HepG2 (cell line): ENCODE data around the gene C2orf80. TPM values are rescaled to one million over a fixed set of nuclear protein-coding genes. Genes with fewer than 3 reads are reported as not detected.

Experiments used
- FOXA1 ChIP-seq, 2 experiments: fragments of 450-650 bp in 1 of 2; sonication (generic) in 1 of 2; formaldehyde crosslinking in 1 of 2; IDR thresholded peaks; 2 replicates each; pipeline versions ENCODE4 v1.4.0 to v1.6.1; 2016 to 2020; ENCODE audit warnings: missing genetic modification reagents in 1 of 2
- GPN1 ChIP-seq: sonication (generic); formaldehyde crosslinking; IDR thresholded peaks from 2 replicates; pipeline ENCODE4 v1.5.1; 2020; ENCODE audit warnings: missing genetic modification reagents, borderline replicate concordance
- RBM39 ChIP-seq: fragments of 200-400 bp; formaldehyde crosslinking; IDR thresholded peaks from one replicate; pipeline ENCODE4 v1.6.1; 2018; ENCODE audit warnings: antibody characterized with exemption, mild to moderate bottlenecking, low read depth, low read length; ENCODE audit not compliant: poor library complexity, severe bottlenecking
- SOX6 ChIP-seq, 2 experiments: fragments of 450-650 bp in 1 of 2; sonication (generic) in 1 of 2; formaldehyde crosslinking in 1 of 2; IDR thresholded peaks; 2 replicates each; pipeline versions ENCODE4 v1.4.0 to v1.6.1; 2017 to 2020; ENCODE audit warnings: antibody characterized with exemption in 1 of 2, mild to moderate bottlenecking in 1 of 2, missing genetic modification reagents in 1 of 2
- SUZ12 ChIP-seq: fragments of 150-350 bp; IDR thresholded peaks from 2 replicates; pipeline ENCODE4 v1.6.1; 2014; ENCODE audit warnings: low read depth, low read length
- TOE1 ChIP-seq: sonication (generic); formaldehyde crosslinking; IDR thresholded peaks from 2 replicates; pipeline ENCODE4 v1.4.0; 2020; ENCODE audit warnings: mild to moderate bottlenecking, missing genetic modification reagents
- TRIM24 ChIP-seq: sonication (generic); formaldehyde crosslinking; IDR thresholded peaks from 2 replicates; pipeline ENCODE4 v1.8.0; 2022; ENCODE audit warnings: mild to moderate bottlenecking, missing genetic modification reagents
- ZNF263 ChIP-seq: sonication (generic); formaldehyde crosslinking; IDR thresholded peaks from 2 replicates; pipeline ENCODE4 v1.4.0; 2020; ENCODE audit warnings: missing genetic modification reagents
- ZNF350 ChIP-seq: sonication (generic); formaldehyde crosslinking; IDR thresholded peaks from 2 replicates; pipeline ENCODE4 v1.4.0; 2020; ENCODE audit warnings: mild to moderate bottlenecking, low read depth, missing genetic modification reagents, borderline replicate concordance
- ZNF644 ChIP-seq: IDR thresholded peaks from 2 replicates; pipeline ENCODE4 v1.6.1; 2016; ENCODE audit warnings: low read depth
- ZNF703 ChIP-seq: sonication (generic); formaldehyde crosslinking; IDR thresholded peaks from 2 replicates; pipeline ENCODE4 v1.5.1; 2020; ENCODE audit warnings: missing genetic modification reagents, mild to moderate bottlenecking, moderate library complexity, borderline replicate concordance
- ZNF839 ChIP-seq: sonication (generic); formaldehyde crosslinking; IDR thresholded peaks from 2 replicates; pipeline ENCODE4 v1.4.0; 2020; ENCODE audit warnings: missing genetic modification reagents, mild to moderate bottlenecking, borderline replicate concordance
- polyA plus RNA-seq, 8 experiments: library from polyadenylated mRNA; depleted of rRNA in 3 of 8; stranded (reverse) in 7 of 8; unstranded in 1 of 8; fragments of >200 nt; fragmentation: Illumina TruSeq in 4 of 8; extraction: Trizol in 4 of 8; gene quantifications; 2 replicates each; pipeline versions ENCODE4 v1.2.1 to v1.2.3, GENCODE V29; 2011 to 2016; ENCODE audit warnings: low read depth in 4 of 8, missing spikeins in 1 of 8, mixed read lengths in 1 of 8; ENCODE audit not compliant: insufficient read depth in 1 of 8
- total RNA-seq, 5 experiments: library from RNA; depleted of rRNA; stranded (reverse); fragments of >200 nt; fragmentation: Illumina TruSeq; extraction: Trizol; gene quantifications; 2 replicates each; pipeline ENCODE4 v1.2.3, GENCODE V29; 2016; ENCODE audit warnings: low read depth in 1 of 5
- TF ChIP-seq, protein P1 (sequence below): IDR thresholded peaks from 2 replicates; pipeline ENCODE4 v1.4.0; 2020; ENCODE audit warnings: mild to moderate bottlenecking, missing genetic modification reagents
- TF ChIP-seq, protein P2 (sequence below): fragments of 450-650 bp; IDR thresholded peaks from 2 replicates; pipeline ENCODE4 v1.6.1; 2016
- TF ChIP-seq, protein P3 (sequence below): sonication (generic); formaldehyde crosslinking; conservative IDR thresholded peaks from 2 replicates; pipeline ENCODE4 v1.4.0; 2020; ENCODE audit warnings: missing genetic modification reagents

The C2orf80 gene
- total and polyA plus RNA-seq, 2 of the 13 experiments (the other 11 are each of a cell fraction or from before 2014, with no cell fraction given) = not detected

DNA sequence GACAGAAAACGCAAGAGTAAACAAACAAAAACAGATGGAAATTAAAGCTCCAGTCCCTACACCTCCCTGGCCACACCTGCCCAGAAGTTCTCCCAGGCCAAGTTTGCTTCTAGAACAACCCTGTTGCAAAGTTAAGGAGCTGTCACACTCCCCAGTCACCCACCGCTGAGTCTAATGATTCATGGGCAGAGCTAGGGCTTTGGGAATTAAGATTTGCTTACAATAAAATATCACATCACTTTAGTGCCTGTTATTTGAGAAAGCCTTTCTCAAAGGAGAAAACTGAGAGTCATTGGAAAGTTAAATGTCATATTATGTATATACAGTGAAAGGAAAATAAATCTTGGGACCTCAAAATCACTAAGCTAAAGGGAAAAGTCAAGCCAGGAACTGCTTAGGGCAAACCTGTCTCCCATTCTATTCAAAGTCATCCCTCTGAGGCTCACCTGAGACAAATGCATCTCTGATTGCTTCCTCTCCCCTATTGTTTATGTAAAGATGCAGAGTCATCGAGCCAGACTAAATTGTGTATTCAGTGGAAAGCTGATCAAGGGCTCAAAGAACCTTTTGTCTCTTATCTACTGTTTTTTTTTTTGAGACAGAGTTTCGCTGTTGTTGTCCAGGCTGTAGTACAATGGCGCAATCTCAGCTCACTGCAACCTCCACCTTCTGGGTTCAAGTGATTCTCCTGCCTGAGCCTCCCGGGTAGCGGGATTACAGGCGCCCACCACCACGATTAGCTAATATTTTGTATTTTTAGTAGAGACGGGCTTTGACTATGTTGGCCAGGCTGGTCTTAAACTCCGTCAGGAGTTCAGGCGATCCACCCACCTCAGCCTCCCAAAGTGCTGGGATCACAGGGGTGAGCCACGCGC lies 46.7 kb downstream of the C2orf80 start (continued):
- TF ChIP-seq, protein P1, sequence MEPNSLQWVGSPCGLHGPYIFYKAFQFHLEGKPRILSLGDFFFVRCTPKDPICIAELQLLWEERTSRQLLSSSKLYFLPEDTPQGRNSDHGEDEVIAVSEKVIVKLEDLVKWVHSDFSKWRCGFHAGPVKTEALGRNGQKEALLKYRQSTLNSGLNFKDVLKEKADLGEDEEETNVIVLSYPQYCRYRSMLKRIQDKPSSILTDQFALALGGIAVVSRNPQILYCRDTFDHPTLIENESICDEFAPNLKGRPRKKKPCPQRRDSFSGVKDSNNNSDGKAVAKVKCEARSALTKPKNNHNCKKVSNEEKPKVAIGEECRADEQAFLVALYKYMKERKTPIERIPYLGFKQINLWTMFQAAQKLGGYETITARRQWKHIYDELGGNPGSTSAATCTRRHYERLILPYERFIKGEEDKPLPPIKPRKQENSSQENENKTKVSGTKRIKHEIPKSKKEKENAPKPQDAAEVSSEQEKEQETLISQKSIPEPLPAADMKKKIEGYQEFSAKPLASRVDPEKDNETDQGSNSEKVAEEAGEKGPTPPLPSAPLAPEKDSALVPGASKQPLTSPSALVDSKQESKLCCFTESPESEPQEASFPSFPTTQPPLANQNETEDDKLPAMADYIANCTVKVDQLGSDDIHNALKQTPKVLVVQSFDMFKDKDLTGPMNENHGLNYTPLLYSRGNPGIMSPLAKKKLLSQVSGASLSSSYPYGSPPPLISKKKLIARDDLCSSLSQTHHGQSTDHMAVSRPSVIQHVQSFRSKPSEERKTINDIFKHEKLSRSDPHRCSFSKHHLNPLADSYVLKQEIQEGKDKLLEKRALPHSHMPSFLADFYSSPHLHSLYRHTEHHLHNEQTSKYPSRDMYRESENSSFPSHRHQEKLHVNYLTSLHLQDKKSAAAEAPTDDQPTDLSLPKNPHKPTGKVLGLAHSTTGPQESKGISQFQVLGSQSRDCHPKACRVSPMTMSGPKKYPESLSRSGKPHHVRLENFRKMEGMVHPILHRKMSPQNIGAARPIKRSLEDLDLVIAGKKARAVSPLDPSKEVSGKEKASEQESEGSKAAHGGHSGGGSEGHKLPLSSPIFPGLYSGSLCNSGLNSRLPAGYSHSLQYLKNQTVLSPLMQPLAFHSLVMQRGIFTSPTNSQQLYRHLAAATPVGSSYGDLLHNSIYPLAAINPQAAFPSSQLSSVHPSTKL = peak; percentile 90
- TF ChIP-seq ZNF263 (0 out of 2 replicates have a peak, but pooled peaks have one; percentile 38), ZNF644 (CRISPR knock-in tag) (no peak), GPN1 (no peak), SUZ12 (no peak), TOE1 (no peak), ZNF350 (CRISPR knock-in tag) (no peak), ZNF703 (CRISPR knock-in tag) (no peak), ZNF839 (CRISPR knock-in tag) (no peak), SOX6 (IDR thresholded peaks at IDR 0.05) (no peak), SOX6 (CRISPR knock-in tag; IDR thresholded peaks at IDR 0.05) (peak; percentile 99), RBM39 (no peak), TRIM24 (CRISPR knock-in tag) (no peak), FOXA1 (IDR thresholded peaks at IDR 0.05) (no peak), FOXA1 (CRISPR knock-in tag; IDR thresholded peaks at IDR 0.05) (peak; percentile 54)
- TF ChIP-seq, protein P2, sequence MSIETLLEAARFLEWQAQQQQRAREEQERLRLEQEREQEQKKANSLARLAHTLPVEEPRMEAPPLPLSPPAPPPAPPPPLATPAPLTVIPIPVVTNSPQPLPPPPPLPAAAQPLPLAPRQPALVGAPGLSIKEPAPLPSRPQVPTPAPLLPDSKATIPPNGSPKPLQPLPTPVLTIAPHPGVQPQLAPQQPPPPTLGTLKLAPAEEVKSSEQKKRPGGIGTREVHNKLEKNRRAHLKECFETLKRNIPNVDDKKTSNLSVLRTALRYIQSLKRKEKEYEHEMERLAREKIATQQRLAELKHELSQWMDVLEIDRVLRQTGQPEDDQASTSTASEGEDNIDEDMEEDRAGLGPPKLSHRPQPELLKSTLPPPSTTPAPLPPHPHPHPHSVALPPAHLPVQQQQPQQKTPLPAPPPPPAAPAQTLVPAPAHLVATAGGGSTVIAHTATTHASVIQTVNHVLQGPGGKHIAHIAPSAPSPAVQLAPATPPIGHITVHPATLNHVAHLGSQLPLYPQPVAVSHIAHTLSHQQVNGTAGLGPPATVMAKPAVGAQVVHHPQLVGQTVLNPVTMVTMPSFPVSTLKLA = no peak
- TF ChIP-seq, protein P3, sequence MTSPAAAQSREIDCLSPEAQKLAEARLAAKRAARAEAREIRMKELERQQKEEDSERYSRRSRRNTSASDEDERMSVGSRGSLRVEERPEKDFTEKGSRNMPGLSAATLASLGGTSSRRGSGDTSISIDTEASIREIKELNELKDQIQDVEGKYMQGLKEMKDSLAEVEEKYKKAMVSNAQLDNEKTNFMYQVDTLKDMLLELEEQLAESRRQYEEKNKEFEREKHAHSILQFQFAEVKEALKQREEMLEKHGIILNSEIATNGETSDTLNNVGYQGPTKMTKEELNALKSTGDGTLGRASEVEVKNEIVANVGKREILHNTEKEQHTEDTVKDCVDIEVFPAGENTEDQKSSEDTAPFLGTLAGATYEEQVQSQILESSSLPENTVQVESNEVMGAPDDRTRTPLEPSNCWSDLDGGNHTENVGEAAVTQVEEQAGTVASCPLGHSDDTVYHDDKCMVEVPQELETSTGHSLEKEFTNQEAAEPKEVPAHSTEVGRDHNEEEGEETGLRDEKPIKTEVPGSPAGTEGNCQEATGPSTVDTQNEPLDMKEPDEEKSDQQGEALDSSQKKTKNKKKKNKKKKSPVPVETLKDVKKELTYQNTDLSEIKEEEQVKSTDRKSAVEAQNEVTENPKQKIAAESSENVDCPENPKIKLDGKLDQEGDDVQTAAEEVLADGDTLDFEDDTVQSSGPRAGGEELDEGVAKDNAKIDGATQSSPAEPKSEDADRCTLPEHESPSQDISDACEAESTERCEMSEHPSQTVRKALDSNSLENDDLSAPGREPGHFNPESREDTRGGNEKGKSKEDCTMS = no peak
